Astrocyte (in vitro differentiated cells and primary cell): ENCODE data around the gene DDB1.

Source experiments
- CTCF ChIP-seq: IDR thresholded peaks from 2 replicates; pipeline ENCODE4 v1.5.1; 2011; ENCODE audit warnings: low read depth, mild to moderate bottlenecking, inconsistent platforms, low read length, moderate library complexity; ENCODE audit not compliant: insufficient read depth
- EZH2 ChIP-seq: IDR thresholded peaks from 2 replicates; pipeline ENCODE4 v1.6.1; 2012; ENCODE audit warnings: mild to moderate bottlenecking, low read length, inconsistent platforms; ENCODE audit not compliant: insufficient read depth

- TF ChIP-seq EZH2 (no peak), CTCF (no peak)
These were observed 20.5 kb upstream of the DDB1 start for GRCh38 chr11:61353131-61354067.
